Osteocyte (in vitro differentiated cells): ENCODE data around the gene C13orf46. TPM values are rescaled to one million over a fixed set of nuclear protein-coding genes. Genes with fewer than 3 reads are reported as not detected.
A peak's percentile ranks its signal among the peaks of the same experiment; 100 is the strongest.

Source experiments
- DNase-seq: peaks from one replicate; pipeline ENCODE4 v3.0.0; 2021; ENCODE audit warnings: mixed read lengths; ENCODE audit not compliant: unreplicated experiment; ENCODE audit errors: extremely low spot score
- H3K27ac Mint-ChIP-seq: one replicate; pipeline ENCODE4 v1.8.0; 2021; ENCODE audit warnings: mild to moderate bottlenecking, mixed read lengths; ENCODE audit not compliant: unreplicated experiment
- H3K27me3 Mint-ChIP-seq: one replicate; pipeline ENCODE4 v1.8.0; 2021; ENCODE audit warnings: mixed read lengths; ENCODE audit not compliant: unreplicated experiment
- H3K36me3 Mint-ChIP-seq: one replicate; pipeline ENCODE4 v1.8.0; 2021; ENCODE audit warnings: mixed read lengths; ENCODE audit not compliant: unreplicated experiment
- H3K4me1 Mint-ChIP-seq: one replicate; pipeline ENCODE4 v1.8.0; 2021; ENCODE audit warnings: mixed read lengths; ENCODE audit not compliant: unreplicated experiment
- H3K4me3 Mint-ChIP-seq: one replicate; pipeline ENCODE4 v1.8.0; 2021; ENCODE audit warnings: mild to moderate bottlenecking, moderate library complexity, mixed read lengths; ENCODE audit not compliant: unreplicated experiment
- H3K9me3 Mint-ChIP-seq: one replicate; pipeline ENCODE4 v1.8.0; 2021; ENCODE audit warnings: mixed read lengths; ENCODE audit not compliant: unreplicated experiment
- CTCF ChIP-seq: fragments of 200-600 bp; sonication (generic); IDR thresholded peaks from 2 replicates; pipeline ENCODE4 v1.5.0; 2021; ENCODE audit warnings: antibody characterized with exemption, mild to moderate bottlenecking, moderate library complexity
- total RNA-seq: library from RNA; stranded (reverse); gene quantifications from 2 replicates; pipeline ENCODE4 v1.2.1, GENCODE V29; 2021

The C13orf46 gene
- total RNA-seq, 1 donor from 2014 or later, result 2.4 TPM

GRCh38 chr13:113978741-113979481, 5.0 kb upstream of the C13orf46 start:
- no peak for TF ChIP-seq CTCF
- Mint-ChIP-seq H3K27me3 (no peaks in the 10 kb centered on the region), H3K4me3 (no peak overlapping the region), H3K36me3 (peaks cover 35% of the 10 kb centered on the region), H3K27ac (no peak overlapping the region), H3K4me1 (peaks cover 23% of the 10 kb centered on the region), H3K9me3 (no peaks in the 10 kb centered on the region)
- no peak for DNase-seq

- Mint-ChIP-seq H3K27me3 (no peaks in the 10 kb centered on the region), H3K27ac (no peak overlapping the region), H3K4me1 (peaks cover 23% of the 10 kb centered on the region), H3K36me3 (peaks cover 40% of the 10 kb centered on the region), H3K9me3 (no peaks in the 10 kb centered on the region), H3K4me3 (no peak overlapping the region)
- TF ChIP-seq CTCF, result no peak
- DNase-seq, result no peak
These were observed 4.1 kb upstream of the C13orf46 start for GRCh38 chr13:113977976-113978375.

GRCh38 chr13:113976711-113977684, 3.1 kb upstream of the C13orf46 start:
- Mint-ChIP-seq H3K36me3 (peaks cover 40% of the 10 kb centered on the region), H3K4me1 (peaks cover 23% of the 10 kb centered on the region), H3K9me3 (no peaks in the 10 kb centered on the region), H3K27me3 (no peaks in the 10 kb centered on the region), H3K4me3 (no peak overlapping the region), H3K27ac (peak overlapping the region; percentile 4)
- no peak for TF ChIP-seq CTCF
- DNase-seq, result no peak

GRCh38 chr13:113975416-113975815, 1.5 kb upstream of the C13orf46 start:
- Mint-ChIP-seq H3K36me3 (peaks cover 32% of the 10 kb centered on the region), H3K27ac (no peak overlapping the region), H3K4me1 (peaks cover 14% of the 10 kb centered on the region), H3K4me3 (no peak overlapping the region), H3K9me3 (no peaks in the 10 kb centered on the region), H3K27me3 (no peaks in the 10 kb centered on the region)
- DNase-seq, result no peak
- no peak for TF ChIP-seq CTCF
